Thoracic aorta (tissue), 2 donors: ENCODE measurements around the gene D2HGDH. TPM values are rescaled to one million over a fixed set of nuclear protein-coding genes. Genes with fewer than 3 reads are reported as not detected.

Experiments used
- ATAC-seq: fragments of 150-250 bp; one replicate; pipeline ENCODE4 v1.8.0; 2017; ENCODE audit warnings: low read depth; ENCODE audit not compliant: insufficient number of reproducible peaks, low FRiP score
- DNase-seq: peaks from one replicate; pipeline ENCODE4 v3.0.0-alpha.2; 2020; ENCODE audit warnings: low spot score
- H3K27ac ChIP-seq, 2 donors: fragments of 200-600 bp; sonication (generic); 1 replicate in 1 of 2; 2 replicates in 1 of 2; pipeline ENCODE4 v1.5.1; 2016; ENCODE audit warnings: mild to moderate bottlenecking in 2 of 2, moderate library complexity in 2 of 2
- H3K27me3 ChIP-seq: fragments of 200-600 bp; sonication (generic); replicated peaks from 2 replicates; pipeline ENCODE4 v1.6.0; 2016; ENCODE audit warnings: mild to moderate bottlenecking; ENCODE audit not compliant: insufficient read depth
- H3K36me3 ChIP-seq: fragments of 200-600 bp; sonication (generic); one replicate; pipeline ENCODE4 v1.5.1; 2016
- H3K4me1 ChIP-seq, 2 donors: fragments of 200-600 bp; sonication (generic); 1 replicate in 1 of 2; 2 replicates in 1 of 2; pipeline versions ENCODE4 v1.5.1 to v1.6.0; 2016; ENCODE audit warnings: low read depth in 2 of 2, mild to moderate bottlenecking in 1 of 2; ENCODE audit not compliant: control insufficient read depth in 1 of 2
- H3K4me3 ChIP-seq: fragments of 200-600 bp; sonication (generic); 2 replicates; pipeline ENCODE4 v1.5.1; 2016; ENCODE audit warnings: mild to moderate bottlenecking
- H3K9me3 ChIP-seq: fragments of 200-600 bp; sonication (generic); 2 replicates; pipeline ENCODE4 v1.5.1; 2016
- CTCF ChIP-seq: fragments of 200-600 bp; sonication (generic); IDR thresholded peaks from one replicate; pipeline ENCODE4 v1.5.1; 2019; ENCODE audit warnings: antibody characterized with exemption
- total RNA-seq, 2 donors: library from RNA; depleted of rRNA; stranded (reverse); fragments of >200 nt; gene quantifications; one replicate each; pipeline versions ENCODE4 v1.1.0 to v1.2.3, GENCODE V29; 2016

D2HGDH gene
- total RNA-seq, 2 donors from 2014 or later: 11.1 to 38.0 TPM

DNA sequence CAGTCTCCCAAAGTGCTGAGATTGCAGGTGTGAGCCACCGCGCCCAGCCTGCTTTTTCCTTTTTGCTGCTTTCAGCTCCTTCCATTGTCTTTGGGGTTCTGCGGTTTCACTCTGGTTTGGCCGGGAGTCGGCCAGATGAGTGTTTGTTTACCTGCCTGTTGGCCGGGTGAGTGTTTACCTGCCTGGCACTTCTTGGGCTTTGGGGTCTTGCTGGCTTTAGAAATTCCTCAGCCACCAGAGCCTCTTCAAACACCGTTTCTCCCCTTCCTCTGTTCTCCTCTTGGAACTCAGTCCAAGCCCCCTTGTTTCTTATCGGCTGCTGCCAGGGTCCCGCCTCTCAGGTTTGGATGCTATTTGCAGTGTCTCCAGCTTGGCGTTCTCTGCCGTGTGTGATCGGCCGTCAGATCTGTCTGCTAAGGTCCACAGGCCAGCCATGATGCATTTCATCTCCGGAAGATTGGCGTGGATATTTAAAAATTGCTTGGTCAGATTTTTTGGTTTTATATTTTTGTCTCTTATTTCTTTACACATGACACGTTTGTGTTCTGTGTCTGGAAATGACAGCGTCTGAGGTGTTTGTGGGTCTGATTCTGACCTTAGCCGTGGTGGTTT is 28.0 kb downstream of the D2HGDH start:
- Histone ChIP-seq H3K27ac (no peak overlapping the region), H3K4me3 (no peak overlapping the region), H3K27me3 (no peaks in the 10 kb centered on the region), H3K36me3 (peaks cover 17% of the 10 kb centered on the region), H3K4me1 (no peaks in the 10 kb centered on the region), H3K9me3 (no peaks in the 10 kb centered on the region)
- no peak for TF ChIP-seq CTCF
- DNase-seq: no peak
- no peak for ATAC-seq

- Histone ChIP-seq H3K36me3 (peaks cover 16% of the 10 kb centered on the region), H3K27ac (no peak overlapping the region), H3K4me1 (no peaks in the 10 kb centered on the region), H3K4me3 (no peak overlapping the region), H3K27me3 (no peaks in the 10 kb centered on the region), H3K9me3 (no peaks in the 10 kb centered on the region)
- no peak for DNase-seq
- no peak for TF ChIP-seq CTCF
- ATAC-seq: no peak
Observed at GRCh38 chr2:241762933-241763369, 28.5 kb downstream of the D2HGDH start.

DNA sequence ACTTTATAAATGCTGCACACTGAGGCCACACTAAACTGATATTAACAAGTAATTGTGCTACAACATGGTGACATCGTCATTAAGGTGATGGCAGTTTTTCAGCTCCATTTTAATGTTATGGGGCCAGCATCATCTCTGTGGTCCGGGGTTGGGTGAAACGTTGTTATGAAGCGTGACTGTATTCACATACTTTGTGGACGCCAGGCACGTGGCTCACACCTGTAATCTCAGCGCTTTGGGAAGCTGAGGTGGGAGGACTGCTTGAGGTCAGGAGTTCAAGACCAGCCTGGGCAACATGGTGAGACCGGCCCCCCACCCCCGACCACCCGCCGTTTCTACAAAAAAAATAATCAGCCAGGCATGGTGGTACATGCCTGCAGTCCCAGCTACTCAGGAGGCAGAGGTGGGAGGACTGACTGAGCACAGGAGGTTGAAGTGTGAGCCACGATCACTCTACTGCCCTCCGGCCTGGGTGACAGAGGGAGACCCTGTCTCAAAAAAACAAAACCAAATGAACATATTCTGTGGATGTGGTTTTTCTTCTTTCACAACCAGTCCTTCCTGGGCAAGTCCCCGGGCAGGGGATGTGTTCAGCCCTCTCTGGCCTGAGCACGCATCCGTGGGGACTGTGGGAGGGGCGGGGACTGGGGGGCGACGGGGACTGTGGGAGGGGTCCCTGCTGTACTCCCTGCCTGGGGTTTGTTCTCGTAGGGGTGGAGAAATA is 29.3 kb downstream of the D2HGDH start:
- ATAC-seq (no peak), DNase-seq (no peak)
- no peak overlapping the region for H3K27ac ChIP-seq
- no peaks in the 10 kb centered on the region for H3K9me3 ChIP-seq
- no peaks in the 10 kb centered on the region for H3K4me1 ChIP-seq
- TF ChIP-seq CTCF: no peak
- no peaks in the 10 kb centered on the region for H3K27me3 ChIP-seq
- no peak overlapping the region for H3K4me3 ChIP-seq
- peaks cover 16% of the 10 kb centered on the region for H3K36me3 ChIP-seq

GRCh38 chr2:241764275-241765241 is 30.1 kb downstream of the D2HGDH start:
- TF ChIP-seq CTCF: no peak
- DNase-seq: no peak
- no peak overlapping the region for H3K27ac ChIP-seq
- H3K36me3 ChIP-seq: peaks cover 16% of the 10 kb centered on the region
- H3K9me3 ChIP-seq: no peaks in the 10 kb centered on the region
- ATAC-seq: no peak
- no peak overlapping the region for H3K4me3 ChIP-seq
- H3K27me3 ChIP-seq: no peaks in the 10 kb centered on the region
- no peaks in the 10 kb centered on the region for H3K4me1 ChIP-seq
